ENCODE results near the gene THBD.

THBD gene

DNA sequence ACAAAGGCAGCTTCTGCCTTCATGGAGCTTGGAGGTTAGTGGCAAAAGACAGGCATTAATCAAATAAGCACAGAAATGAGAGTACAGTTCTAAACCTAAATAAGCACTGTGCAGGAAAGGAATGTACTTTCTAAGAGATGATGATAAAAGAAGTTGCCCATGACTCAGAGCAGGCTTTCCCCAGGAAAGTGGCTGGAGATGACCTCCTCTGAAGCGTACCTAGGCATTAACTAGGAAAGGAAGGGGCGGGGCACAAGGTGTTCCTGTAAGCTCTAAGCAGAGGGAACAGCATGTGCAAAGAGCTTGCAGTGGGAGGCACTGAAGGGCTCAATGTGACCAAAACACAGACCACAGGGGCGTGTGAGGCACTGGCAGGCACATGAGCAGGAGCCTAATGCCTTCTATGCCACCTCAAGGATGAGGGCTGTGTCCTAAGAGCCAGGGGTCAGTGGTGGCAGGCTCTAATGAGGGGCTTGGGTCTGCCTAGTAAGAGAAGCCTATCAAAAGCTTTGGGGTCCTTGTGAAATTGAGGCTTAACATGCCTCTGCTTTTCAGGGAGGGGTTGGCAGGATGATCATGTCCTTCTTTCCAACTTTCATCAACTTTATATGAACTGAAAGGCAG is 9.5 kb downstream of the THBD start:
- Histone ChIP-seq H3K9ac (ENCODE audit: low read depth, low read length) (no peak overlapping the region), H3K4me1 (ENCODE audit: control insufficient read depth, insufficient read depth, low read length) (peaks cover 11% of the 10 kb centered on the region), H3K9me3 (ENCODE audit: control insufficient read depth, insufficient read depth, low read length) (no peaks in the 10 kb centered on the region), H3K27me3 (ENCODE audit: control insufficient read depth, insufficient read depth, low read length) (peaks cover 53% of the 10 kb centered on the region), H3K4me3 (ENCODE audit: low read depth, low read length) (no peak overlapping the region), H3K36me3 (ENCODE audit: control insufficient read depth, insufficient read depth, low read length) (no peaks in the 10 kb centered on the region)

DNA sequence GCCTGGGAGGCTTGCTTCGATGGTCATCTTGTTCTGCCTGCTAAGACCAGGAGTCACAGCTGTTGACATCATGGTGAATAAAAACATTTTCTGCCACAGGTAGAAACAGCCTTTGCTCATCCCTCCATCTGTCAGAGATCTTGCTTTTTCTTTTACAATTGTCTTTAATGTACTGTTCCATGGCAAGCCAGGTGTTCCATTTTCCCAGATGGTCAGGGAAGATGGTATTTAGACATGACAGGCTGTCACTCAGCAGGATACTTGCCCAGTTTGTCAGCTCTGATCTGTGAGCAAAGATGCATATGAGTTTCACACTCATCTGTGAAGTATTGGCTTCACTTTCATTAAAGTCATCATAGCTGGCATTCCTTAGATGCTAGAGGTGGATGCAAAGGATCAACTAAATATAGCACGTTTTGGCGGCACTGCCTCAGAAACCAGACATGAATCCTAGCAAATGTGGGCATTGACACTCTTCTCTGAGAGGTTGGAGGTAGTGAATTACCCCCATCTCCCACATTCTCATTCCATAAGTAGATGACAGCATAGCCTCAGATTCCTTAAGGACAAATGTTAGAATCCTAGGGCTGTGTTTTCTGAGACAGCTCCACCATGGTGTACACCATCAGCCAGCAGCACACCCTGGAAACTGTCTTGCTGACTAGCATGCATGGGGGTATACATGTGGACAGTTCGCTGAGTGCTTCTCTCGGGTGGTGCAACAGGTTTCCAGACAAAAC is 10.2 kb downstream of the THBD start:
- H3K9ac ChIP-seq (ENCODE audit: low read depth, low read length) = no peak overlapping the region
- no peaks in the 10 kb centered on the region for H3K36me3 ChIP-seq (ENCODE audit: control insufficient read depth, insufficient read depth, low read length)
- peaks cover 11% of the 10 kb centered on the region for H3K4me1 ChIP-seq (ENCODE audit: control insufficient read depth, insufficient read depth, low read length)
- no peaks in the 10 kb centered on the region for H3K9me3 ChIP-seq (ENCODE audit: control insufficient read depth, insufficient read depth, low read length)
- H3K4me3 ChIP-seq (ENCODE audit: low read depth, low read length) = no peak overlapping the region
- peaks cover 56% of the 10 kb centered on the region for H3K27me3 ChIP-seq (ENCODE audit: control insufficient read depth, insufficient read depth, low read length)

GRCh38 chr20:23037017-23037481 is 12.4 kb downstream of the THBD start:
- Histone ChIP-seq H3K9me3 (ENCODE audit: control insufficient read depth, insufficient read depth, low read length) (no peaks in the 10 kb centered on the region), H3K9ac (ENCODE audit: low read depth, low read length) (no peak overlapping the region), H3K4me3 (ENCODE audit: low read depth, low read length) (no peak overlapping the region), H3K27me3 (ENCODE audit: control insufficient read depth, insufficient read depth, low read length) (peaks cover 62% of the 10 kb centered on the region), H3K4me1 (ENCODE audit: control insufficient read depth, insufficient read depth, low read length) (peaks cover 4% of the 10 kb centered on the region), H3K36me3 (ENCODE audit: control insufficient read depth, insufficient read depth, low read length) (no peaks in the 10 kb centered on the region)

GRCh38 chr20:23036371-23036770 is 13.1 kb downstream of the THBD start:
- Histone ChIP-seq H3K9ac (ENCODE audit: low read depth, low read length) (no peak overlapping the region), H3K36me3 (ENCODE audit: control insufficient read depth, insufficient read depth, low read length) (no peaks in the 10 kb centered on the region), H3K4me1 (ENCODE audit: control insufficient read depth, insufficient read depth, low read length) (no peaks in the 10 kb centered on the region), H3K4me3 (ENCODE audit: low read depth, low read length) (no peak overlapping the region), H3K27me3 (ENCODE audit: control insufficient read depth, insufficient read depth, low read length) (peaks cover 64% of the 10 kb centered on the region), H3K9me3 (ENCODE audit: control insufficient read depth, insufficient read depth, low read length) (no peaks in the 10 kb centered on the region)

DNA sequence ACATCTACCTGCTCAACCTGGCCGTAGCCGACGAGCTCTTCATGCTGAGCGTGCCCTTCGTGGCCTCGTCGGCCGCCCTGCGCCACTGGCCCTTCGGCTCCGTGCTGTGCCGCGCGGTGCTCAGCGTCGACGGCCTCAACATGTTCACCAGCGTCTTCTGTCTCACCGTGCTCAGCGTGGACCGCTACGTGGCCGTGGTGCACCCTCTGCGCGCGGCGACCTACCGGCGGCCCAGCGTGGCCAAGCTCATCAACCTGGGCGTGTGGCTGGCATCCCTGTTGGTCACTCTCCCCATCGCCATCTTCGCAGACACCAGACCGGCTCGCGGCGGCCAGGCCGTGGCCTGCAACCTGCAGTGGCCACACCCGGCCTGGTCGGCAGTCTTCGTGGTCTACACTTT is 13.7 kb downstream of the THBD start:
- Histone ChIP-seq H3K9me3 (ENCODE audit: control insufficient read depth, insufficient read depth, low read length) (no peaks in the 10 kb centered on the region), H3K36me3 (ENCODE audit: control insufficient read depth, insufficient read depth, low read length) (no peaks in the 10 kb centered on the region), H3K9ac (ENCODE audit: low read depth, low read length) (no peak overlapping the region), H3K27me3 (ENCODE audit: control insufficient read depth, insufficient read depth, low read length) (peaks cover 64% of the 10 kb centered on the region), H3K4me1 (ENCODE audit: control insufficient read depth, insufficient read depth, low read length) (no peaks in the 10 kb centered on the region), H3K4me3 (ENCODE audit: low read depth, low read length) (peak overlapping the region; percentile 35)

- Histone ChIP-seq H3K36me3 (ENCODE audit: control insufficient read depth, insufficient read depth, low read length) (no peaks in the 10 kb centered on the region), H3K9me3 (ENCODE audit: control insufficient read depth, insufficient read depth, low read length) (no peaks in the 10 kb centered on the region), H3K4me3 (ENCODE audit: low read depth, low read length) (peak within 1 kb of the TSS; percentile 35), H3K9ac (ENCODE audit: low read depth, low read length) (no peak within 1 kb of the TSS), H3K27me3 (ENCODE audit: control insufficient read depth, insufficient read depth, low read length) (peaks cover 64% of the 10 kb centered on the region), H3K4me1 (ENCODE audit: control insufficient read depth, insufficient read depth, low read length) (no peaks in the 10 kb centered on the region)
Measured at GRCh38 chr20:23034721-23035671, 14.5 kb downstream of the THBD start, which contains the start of gene SSTR4. Gene SSTR4, plus strand, starts transcription at chr20:23035312. Its CDS starts 172 bp downstream, at chr20:23035484.

- Histone ChIP-seq H3K9ac (ENCODE audit: low read depth, low read length) (no peak overlapping the region), H3K4me3 (ENCODE audit: low read depth, low read length) (no peak overlapping the region), H3K36me3 (ENCODE audit: control insufficient read depth, insufficient read depth, low read length) (no peaks in the 10 kb centered on the region), H3K4me1 (ENCODE audit: control insufficient read depth, insufficient read depth, low read length) (no peaks in the 10 kb centered on the region), H3K9me3 (ENCODE audit: control insufficient read depth, insufficient read depth, low read length) (no peaks in the 10 kb centered on the region), H3K27me3 (ENCODE audit: control insufficient read depth, insufficient read depth, low read length) (peaks cover 61% of the 10 kb centered on the region)
Measured at GRCh38 chr20:23033918-23034317, 15.6 kb downstream of the THBD start.

DNA sequence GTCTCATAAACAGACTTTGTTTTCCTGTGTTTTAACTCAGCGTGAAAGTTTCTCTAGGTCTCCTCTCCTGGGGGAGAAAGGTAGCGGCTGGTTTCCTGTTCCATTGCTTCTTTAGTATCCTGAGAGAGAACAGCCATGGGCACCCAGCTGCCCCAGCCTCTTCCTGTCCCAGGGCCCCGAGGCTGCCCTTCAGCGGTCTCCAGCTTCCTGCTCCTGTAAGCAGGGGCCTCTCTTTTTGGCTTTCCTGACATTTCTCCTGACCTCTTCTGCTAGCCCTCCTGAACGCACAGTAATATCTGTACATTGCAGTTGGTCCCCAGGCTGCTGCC is 16.8 kb downstream of the THBD start:
- Histone ChIP-seq H3K36me3 (ENCODE audit: control insufficient read depth, insufficient read depth, low read length) (no peaks in the 10 kb centered on the region), H3K9ac (ENCODE audit: low read depth, low read length) (no peak overlapping the region), H3K27me3 (ENCODE audit: control insufficient read depth, insufficient read depth, low read length) (peaks cover 51% of the 10 kb centered on the region), H3K4me1 (ENCODE audit: control insufficient read depth, insufficient read depth, low read length) (no peaks in the 10 kb centered on the region), H3K4me3 (ENCODE audit: low read depth, low read length) (no peak overlapping the region), H3K9me3 (ENCODE audit: control insufficient read depth, insufficient read depth, low read length) (no peaks in the 10 kb centered on the region)

- H3K36me3 ChIP-seq (ENCODE audit: control insufficient read depth, insufficient read depth, low read length) = no peaks in the 10 kb centered on the region
- H3K4me1 ChIP-seq (ENCODE audit: control insufficient read depth, insufficient read depth, low read length) = no peaks in the 10 kb centered on the region
- no peak overlapping the region for H3K4me3 ChIP-seq (ENCODE audit: low read depth, low read length)
- H3K9ac ChIP-seq (ENCODE audit: low read depth, low read length) = no peak overlapping the region
- H3K27me3 ChIP-seq (ENCODE audit: control insufficient read depth, insufficient read depth, low read length) = peaks cover 48% of the 10 kb centered on the region
- no peaks in the 10 kb centered on the region for H3K9me3 ChIP-seq (ENCODE audit: control insufficient read depth, insufficient read depth, low read length)
Measured at GRCh38 chr20:23032056-23032749, 17.3 kb downstream of the THBD start.

DNA sequence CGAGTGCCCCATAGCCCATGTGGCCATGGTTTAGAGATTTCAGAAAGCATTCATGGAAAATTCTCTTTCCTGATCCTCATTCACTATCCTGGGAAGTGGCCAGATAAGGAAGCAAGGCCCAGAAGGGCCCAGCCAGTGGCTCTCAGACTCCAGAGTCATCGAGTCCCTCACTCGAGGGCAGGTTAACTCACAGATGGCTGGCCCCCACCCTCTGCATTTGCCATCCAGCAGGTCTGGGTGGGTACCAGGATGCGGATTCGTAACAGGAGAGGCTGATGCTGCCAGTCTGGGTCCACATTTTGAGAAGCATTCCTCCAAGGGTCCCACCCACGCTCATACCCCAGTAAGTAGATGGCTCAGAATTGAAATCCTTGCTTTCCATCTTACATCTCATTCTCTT is 18.1 kb downstream of the THBD start:
- H3K36me3 ChIP-seq (ENCODE audit: control insufficient read depth, insufficient read depth, low read length) = no peaks in the 10 kb centered on the region
- H3K4me3 ChIP-seq (ENCODE audit: low read depth, low read length) = no peak overlapping the region
- H3K9me3 ChIP-seq (ENCODE audit: control insufficient read depth, insufficient read depth, low read length) = no peaks in the 10 kb centered on the region
- no peaks in the 10 kb centered on the region for H3K4me1 ChIP-seq (ENCODE audit: control insufficient read depth, insufficient read depth, low read length)
- H3K27me3 ChIP-seq (ENCODE audit: control insufficient read depth, insufficient read depth, low read length) = peaks cover 39% of the 10 kb centered on the region
- no peak overlapping the region for H3K9ac ChIP-seq (ENCODE audit: low read depth, low read length)

DNA sequence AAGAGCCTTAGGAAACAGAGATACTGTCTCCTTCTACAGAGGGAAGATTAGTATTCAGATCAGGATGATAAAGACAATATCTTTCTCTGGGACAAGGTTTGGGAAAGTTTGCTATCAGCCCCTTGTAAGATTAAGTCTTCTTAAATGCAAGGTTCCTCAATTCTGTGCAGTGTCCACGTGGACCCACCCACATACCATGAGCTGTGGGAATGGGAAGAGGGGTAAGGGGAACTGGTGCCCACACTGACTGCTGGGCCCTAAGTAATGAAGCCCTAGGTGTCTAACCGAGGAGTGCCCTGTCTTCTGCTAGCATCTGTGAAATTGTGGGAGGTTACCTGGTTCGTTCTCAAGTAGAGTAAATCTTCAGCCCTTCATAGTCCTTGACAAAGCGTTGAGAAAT is 20.1 kb downstream of the THBD start:
- H3K9me3 ChIP-seq (ENCODE audit: control insufficient read depth, insufficient read depth, low read length) = no peaks in the 10 kb centered on the region
- no peak overlapping the region for H3K9ac ChIP-seq (ENCODE audit: low read depth, low read length)
- H3K36me3 ChIP-seq (ENCODE audit: control insufficient read depth, insufficient read depth, low read length) = no peaks in the 10 kb centered on the region
- peaks cover 24% of the 10 kb centered on the region for H3K27me3 ChIP-seq (ENCODE audit: control insufficient read depth, insufficient read depth, low read length)
- H3K4me3 ChIP-seq (ENCODE audit: low read depth, low read length) = no peak overlapping the region
- H3K4me1 ChIP-seq (ENCODE audit: control insufficient read depth, insufficient read depth, low read length) = no peaks in the 10 kb centered on the region

Data from iPS-15b (cell line).